ENCODE data around the gene THRAP3. TPM values are rescaled to one million over a fixed set of nuclear protein-coding genes. Genes with fewer than 3 reads are reported as not detected.

THRAP3 gene
- total and polyA plus RNA-seq, 9 of the 15 experiments (the other 6 are each of a cell fraction or from before 2014, with no cell fraction given) = 66.2 to 135 (median 113) TPM

- Histone ChIP-seq H3K27me3 (ENCODE audit: control insufficient read depth in 2 of 2, insufficient read depth in 2 of 2, low read length in 2 of 2) (no peaks in the 10 kb centered on the region), H3K9me3 (replicated peaks; ENCODE audit: control insufficient read depth, insufficient read depth, low read depth, low read length) (no peaks in the 10 kb centered on the region), H3K4me1 (replicated peaks in 1 of 2; ENCODE audit: control insufficient read depth in 2 of 2, insufficient read depth in 2 of 2, low read length in 2 of 2) (peaks cover 4 to 23% of the 10 kb centered on the region in 2 experiments; a peak in 3 of 5 replicates), H3K4me3 (no peak overlapping the region), H3K27ac (ENCODE audit: extremely low read depth, low read depth, low read length) (peak overlapping the region; percentile 50; the same call in 2 of the 3 replicates), H3K9ac (ENCODE audit: insufficient read depth in 1 of 2, low read depth in 2 of 2, low read length in 2 of 2) (peak overlapping the region in 1 of 2 experiments; percentile 82; a peak in 1 of 4 replicates), H3K4me2 (ENCODE audit: insufficient read depth, low read length) (no peak overlapping the region), H4K20me1 (replicated peaks; ENCODE audit: control insufficient read depth, insufficient read depth, low read length) (no peaks in the 10 kb centered on the region; the same call in 1 of the 2 replicates), H2AFZ (ENCODE audit: low read depth, low read length) (no peak overlapping the region), H3K36me3 (ENCODE audit: control insufficient read depth, insufficient read depth, low read length) (peaks cover 49% of the 10 kb centered on the region), H3K79me2 (ENCODE audit: control insufficient read depth, insufficient read depth, low read length) (no peaks in the 10 kb centered on the region), H3K9me1 (ENCODE audit: control insufficient read depth, insufficient read depth, low read length) (peaks cover 7% of the 10 kb centered on the region)
- intact Hi-C loops (cut with micrococcal nuclease) = no loop called here
- FAIRE-seq (peak; percentile 48), DNase-seq (ENCODE audit: extremely low read depth in 1 of 4, low spot score in 3 of 4) (no peak), ATAC-seq (no peak)
- no TSS peak for BruUV-seq (replicated peaks)
- in situ Hi-C loops (cut with MboI) = no loop called here
- WGBS (ENCODE audit: insufficient coverage, low coverage, missing lambda C conversion rate) = 88% methylated on average over 9 of the region's 10 CpGs
- no peak for TF ChIP-seq KAT8 (IDR thresholded peaks at IDR 0.05; ENCODE audit: low read depth)
- TF ChIP-seq POLR2AphosphoS5 (IDR thresholded peaks at IDR 0.05; ENCODE audit: control insufficient read depth, insufficient read depth, low read depth, low read length) = peak; percentile 28; the same call in 1 of the 2 replicates
- no peak for TF ChIP-seq TCF3 (CRISPR knock-in tag; IDR thresholded peaks at IDR 0.05)
- no peak for TF ChIP-seq GATAD2B (IDR thresholded peaks at IDR 0.05; ENCODE audit: borderline replicate concordance)
- TF ChIP-seq SMARCA5 (IDR thresholded peaks at IDR 0.05) = no peak
- 0 out of 4 replicates have a peak, but pooled peaks of 1 of the 2 experiments have one; percentile 10 for TF ChIP-seq SIN3A (IDR thresholded peaks at IDR 0.05; ENCODE audit: borderline replicate concordance in 2 of 2, control insufficient read depth in 1 of 2, low read depth in 2 of 2, low read length in 2 of 2)
- TF ChIP-seq DMBX1 (CRISPR knock-in tag; IDR thresholded peaks at IDR 0.05; ENCODE audit: borderline replicate concordance) = no peak
- TF ChIP-seq PTTG1 (tag; IDR thresholded peaks at IDR 0.05; ENCODE audit: low read depth) = no peak
- TF ChIP-seq BRD4 (IDR thresholded peaks at IDR 0.05) = no peak
- no peak for TF ChIP-seq RAD21 (CRISPR knock-in tag; conservative IDR thresholded peaks at IDR 0.05 in 1 of 2, IDR thresholded peaks at IDR 0.05 in 1 of 2)
- 0 out of 2 replicates have a peak, but pooled peaks have one; percentile 43 for TF ChIP-seq ZNF12 (CRISPR knock-in tag; IDR thresholded peaks at IDR 0.05)
- TF ChIP-seq ZNF583 (CRISPR knock-in tag; IDR thresholded peaks at IDR 0.05) = no peak
- POLR2A ChIA-PET = interaction anchor here (0.6 to 1.5 kb wide), 6 partner anchors 9 to 83 kb away, joined by 3 to 4 read pairs (median 3); no protein-coding TSS in a partner anchor
- CTCF ChIA-PET (ENCODE audit: low intra/inter-chr PET ratio) = no interaction called here
Measured at GRCh38 chr1:36304970-36305914, 81.0 kb downstream of the THRAP3 start.

Measured in K562 (cell line).